Measurements from ENCODE around the gene KIF5B. TPM values are rescaled to one million over a fixed set of nuclear protein-coding genes. Genes with fewer than 3 reads are reported as not detected.
"Not testable (repeated sequence)": the region's sequence is repeated elsewhere in the genome, so short reads cannot be mapped to it uniquely, and the experiment has no call there.

KIF5B gene
- total RNA-seq, 1 donor from 2014 or later = 134 TPM

DNA sequence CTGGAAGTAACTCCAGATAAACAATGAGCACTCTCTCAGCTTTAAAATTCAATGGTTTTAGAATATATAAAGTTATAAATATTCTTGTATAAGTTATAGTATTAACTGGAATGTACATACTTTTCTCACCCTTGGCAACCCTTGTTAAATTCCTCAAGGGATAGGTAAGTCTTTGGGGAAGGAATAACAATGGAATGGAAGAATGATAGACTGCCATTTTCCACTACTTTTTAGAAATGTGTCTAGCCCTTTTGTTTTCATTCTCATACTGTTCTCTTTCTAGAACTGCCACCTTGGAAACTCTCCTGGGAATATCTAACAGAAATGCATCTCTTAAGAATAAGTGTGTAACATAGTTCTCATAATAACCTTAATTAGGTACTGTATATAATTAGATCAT lies 8.3 kb downstream of the KIF5B start:
- no peak for DNase-seq (ENCODE audit: low read depth)
- peaks cover 6% of the 10 kb centered on the region for H3K36me3 ChIP-seq (ENCODE audit: control insufficient read depth, insufficient read depth, low read length)
- TF ChIP-seq, protein P1, sequence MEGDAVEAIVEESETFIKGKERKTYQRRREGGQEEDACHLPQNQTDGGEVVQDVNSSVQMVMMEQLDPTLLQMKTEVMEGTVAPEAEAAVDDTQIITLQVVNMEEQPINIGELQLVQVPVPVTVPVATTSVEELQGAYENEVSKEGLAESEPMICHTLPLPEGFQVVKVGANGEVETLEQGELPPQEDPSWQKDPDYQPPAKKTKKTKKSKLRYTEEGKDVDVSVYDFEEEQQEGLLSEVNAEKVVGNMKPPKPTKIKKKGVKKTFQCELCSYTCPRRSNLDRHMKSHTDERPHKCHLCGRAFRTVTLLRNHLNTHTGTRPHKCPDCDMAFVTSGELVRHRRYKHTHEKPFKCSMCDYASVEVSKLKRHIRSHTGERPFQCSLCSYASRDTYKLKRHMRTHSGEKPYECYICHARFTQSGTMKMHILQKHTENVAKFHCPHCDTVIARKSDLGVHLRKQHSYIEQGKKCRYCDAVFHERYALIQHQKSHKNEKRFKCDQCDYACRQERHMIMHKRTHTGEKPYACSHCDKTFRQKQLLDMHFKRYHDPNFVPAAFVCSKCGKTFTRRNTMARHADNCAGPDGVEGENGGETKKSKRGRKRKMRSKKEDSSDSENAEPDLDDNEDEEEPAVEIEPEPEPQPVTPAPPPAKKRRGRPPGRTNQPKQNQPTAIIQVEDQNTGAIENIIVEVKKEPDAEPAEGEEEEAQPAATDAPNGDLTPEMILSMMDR (IDR thresholded peaks at IDR 0.05; ENCODE audit: insufficient read depth, low read length, severe bottlenecking) = no peak
- no peaks in the 10 kb centered on the region for H3K27me3 ChIP-seq (ENCODE audit: control insufficient read depth, insufficient read depth, low read length)
- H3K4me3 ChIP-seq (ENCODE audit: low read depth, low read length) = no peak overlapping the region
- no peak for FAIRE-seq

DNA sequence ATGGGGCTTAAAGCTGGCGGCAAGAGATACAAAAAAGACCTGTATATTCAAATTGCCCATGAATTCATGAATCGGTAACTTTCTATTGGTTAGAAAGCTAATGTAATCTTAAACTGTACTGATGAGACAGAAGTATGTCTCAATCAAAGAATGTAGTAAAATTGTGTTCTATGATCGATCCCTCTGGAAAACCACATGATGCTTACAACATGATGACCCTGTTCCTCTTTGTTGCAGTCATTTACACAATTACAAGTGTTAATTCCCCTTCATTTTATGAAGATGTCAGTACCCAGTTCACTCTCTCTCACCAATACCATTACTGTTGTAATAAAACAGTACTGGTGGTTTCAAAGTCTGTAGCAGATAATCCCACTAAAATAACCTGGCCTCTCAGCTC lies 10.1 kb downstream of the KIF5B start:
- peaks cover 6% of the 10 kb centered on the region for H3K36me3 ChIP-seq (ENCODE audit: control insufficient read depth, insufficient read depth, low read length)
- no peak overlapping the region for H3K4me3 ChIP-seq (ENCODE audit: low read depth, low read length)
- no peak for DNase-seq (ENCODE audit: low read depth)
- TF ChIP-seq, protein P1 (IDR thresholded peaks at IDR 0.05; ENCODE audit: insufficient read depth, low read length, severe bottlenecking) = no peak
- FAIRE-seq = no peak
- no peaks in the 10 kb centered on the region for H3K27me3 ChIP-seq (ENCODE audit: control insufficient read depth, insufficient read depth, low read length)

DNA sequence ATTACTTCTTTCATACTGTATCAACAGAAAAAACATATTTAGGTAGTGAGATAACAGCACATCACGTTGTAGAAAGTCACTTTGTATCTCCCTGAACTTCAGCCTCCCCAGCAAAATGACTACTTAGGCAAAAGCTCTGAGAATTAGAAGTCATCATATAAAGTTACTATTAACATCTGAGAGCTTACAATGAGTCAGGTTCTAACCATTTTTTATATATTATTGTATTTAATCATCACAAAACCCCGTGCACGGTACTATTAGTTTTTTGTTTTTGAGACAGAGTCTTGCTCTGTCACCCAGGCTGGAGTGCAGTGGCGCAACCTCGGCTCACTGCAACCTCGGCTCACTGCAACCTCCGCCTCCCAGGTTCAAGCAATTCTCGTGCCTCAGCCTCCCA lies 13.5 kb downstream of the KIF5B start:
- DNase-seq (ENCODE audit: low read depth); H3K4me3 ChIP-seq (ENCODE audit: low read depth, low read length); H3K27me3 ChIP-seq (ENCODE audit: control insufficient read depth, insufficient read depth, low read length); H3K36me3 ChIP-seq (ENCODE audit: control insufficient read depth, insufficient read depth, low read length); FAIRE-seq: not testable (repeated sequence)

DNA sequence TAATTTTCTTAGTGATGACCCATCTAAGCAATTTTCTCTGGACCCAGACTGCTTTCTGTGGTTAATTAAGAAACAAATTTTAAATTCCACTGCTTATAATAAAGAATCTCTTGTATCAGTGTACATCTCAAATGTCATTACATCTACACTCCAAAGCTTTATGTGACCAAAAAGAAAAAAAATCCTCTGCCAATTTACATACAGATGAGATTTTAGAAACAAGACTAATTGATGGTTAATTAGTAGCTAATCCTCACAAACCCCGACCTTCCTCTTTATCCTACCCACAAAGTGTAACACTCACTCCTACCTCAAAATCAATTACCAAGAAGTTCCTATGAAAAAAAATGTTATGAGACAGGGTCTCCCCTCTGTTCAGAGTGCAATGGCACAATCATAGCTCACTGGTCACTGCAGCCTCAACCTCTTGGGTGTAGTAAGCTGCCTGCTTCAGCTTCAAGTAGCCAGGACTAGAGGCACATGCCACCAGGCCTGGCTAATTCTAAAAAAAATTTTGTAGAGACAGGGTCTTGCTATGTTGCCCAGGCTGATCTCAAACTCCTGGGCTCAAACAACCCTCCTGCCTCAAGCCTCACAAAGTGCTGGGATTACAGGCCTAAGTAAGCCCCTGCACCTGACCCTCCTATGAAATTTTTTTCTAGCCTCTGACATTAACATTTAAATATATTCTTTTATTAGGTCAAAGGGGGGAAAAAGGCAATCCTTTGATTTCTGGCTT lies 14.8 kb downstream of the KIF5B start:
- no peak for FAIRE-seq

DNA sequence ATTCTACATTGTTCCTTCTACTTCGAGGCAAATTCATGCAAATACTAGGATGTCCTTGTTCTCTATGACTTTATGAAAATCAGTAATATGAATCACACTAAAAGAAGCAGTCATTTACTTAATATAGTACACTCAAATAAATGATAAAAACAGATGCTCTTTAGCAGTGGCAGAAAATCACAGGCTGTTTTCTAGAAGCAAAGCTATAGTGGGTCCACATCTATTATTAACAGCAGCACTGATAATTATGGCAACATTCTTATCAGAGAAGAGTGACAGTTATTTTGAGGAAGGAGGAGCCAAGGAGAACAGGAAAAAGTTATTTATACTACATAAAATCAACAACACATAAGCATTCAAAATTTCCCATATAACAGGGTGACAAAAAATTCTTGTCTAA lies 16.5 kb downstream of the KIF5B start:
- Histone ChIP-seq H3K4me3 (ENCODE audit: low read depth, low read length) (no peak overlapping the region), H3K36me3 (ENCODE audit: control insufficient read depth, insufficient read depth, low read length) (peaks cover 8% of the 10 kb centered on the region), H3K27me3 (ENCODE audit: control insufficient read depth, insufficient read depth, low read length) (no peaks in the 10 kb centered on the region)
- TF ChIP-seq, protein P1 (IDR thresholded peaks at IDR 0.05; ENCODE audit: insufficient read depth, low read length, severe bottlenecking) = no peak
- FAIRE-seq = no peak
- DNase-seq (ENCODE audit: low read depth) = no peak

More for the DNA sequence above, 14.8 kb downstream of the KIF5B start:
- TF ChIP-seq, protein P1 (IDR thresholded peaks at IDR 0.05; ENCODE audit: insufficient read depth, low read length, severe bottlenecking) = no peak
- H3K27me3 ChIP-seq (ENCODE audit: control insufficient read depth, insufficient read depth, low read length) = no peaks in the 10 kb centered on the region
- no peak overlapping the region for H3K4me3 ChIP-seq (ENCODE audit: low read depth, low read length)
- peaks cover 4% of the 10 kb centered on the region for H3K36me3 ChIP-seq (ENCODE audit: control insufficient read depth, insufficient read depth, low read length)
- DNase-seq (ENCODE audit: low read depth) = no peak

DNA sequence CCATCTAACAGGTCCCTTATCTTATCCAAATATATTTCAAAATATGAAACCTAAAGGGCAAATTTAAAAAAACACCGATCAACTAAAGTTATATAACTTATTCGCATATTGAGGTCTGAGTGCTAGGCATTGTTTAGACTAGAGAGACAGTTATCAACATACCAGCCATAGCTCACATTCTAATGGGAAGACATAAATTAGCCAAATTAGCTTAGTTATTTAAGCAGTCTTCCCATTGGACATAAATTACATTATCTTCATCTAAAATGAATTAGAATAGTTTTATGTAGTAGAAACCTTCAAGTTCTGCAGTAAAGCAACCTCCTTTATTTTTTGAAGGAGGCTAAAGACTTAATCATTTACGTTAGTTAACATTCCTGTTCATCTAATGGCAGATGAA lies 17.4 kb downstream of the KIF5B start:
- Histone ChIP-seq H3K4me3 (ENCODE audit: low read depth, low read length) (no peak overlapping the region), H3K36me3 (ENCODE audit: control insufficient read depth, insufficient read depth, low read length) (peaks cover 6% of the 10 kb centered on the region), H3K27me3 (ENCODE audit: control insufficient read depth, insufficient read depth, low read length) (no peaks in the 10 kb centered on the region)
- DNase-seq (ENCODE audit: low read depth) = no peak
- TF ChIP-seq, protein P1 (IDR thresholded peaks at IDR 0.05; ENCODE audit: insufficient read depth, low read length, severe bottlenecking) = no peak
- no peak for FAIRE-seq
